ENCODE data around the gene SORCS2.

SORCS2 gene

GRCh38 chr4:7745301-7745885, 553.1 kb downstream of the SORCS2 start:
- Histone ChIP-seq H4K20me1 (ENCODE audit: insufficient read depth, low read length) (no peaks in the 10 kb centered on the region), H3K4me3 (ENCODE audit: low read depth in 1 of 2, low read length in 2 of 2) (no peak overlapping the region), H3K36me3 (ENCODE audit: insufficient read depth, low read length) (no peaks in the 10 kb centered on the region), H3K79me2 (ENCODE audit: insufficient read depth, low read length) (no peaks in the 10 kb centered on the region), H3K27ac (ENCODE audit: low read length) (no peak overlapping the region), H3K9ac (ENCODE audit: low read depth, low read length) (no peak overlapping the region), H3K4me2 (ENCODE audit: insufficient read depth, low read length) (no peak overlapping the region), H3K9me3 (ENCODE audit: insufficient read depth, low read length, severe bottlenecking) (no peaks in the 10 kb centered on the region), H3K27me3 (ENCODE audit: insufficient read depth, low read length, poor library complexity) (no peaks in the 10 kb centered on the region), H3K4me1 (ENCODE audit: insufficient read depth, low read length) (no peaks in the 10 kb centered on the region), H2AFZ (ENCODE audit: low read depth, low read length) (no peak overlapping the region)
- no peak for ATAC-seq (ENCODE audit: insufficient read depth, low read depth)
- no peak for DNase-seq
- TF ChIP-seq CTCF (IDR thresholded peaks at IDR 0.05; ENCODE audit: borderline replicate concordance, extremely low read depth, low read length, poor library complexity, severe bottlenecking): no peak
- no peak for TF ChIP-seq EZH2 (IDR thresholded peaks at IDR 0.05; ENCODE audit: borderline replicate concordance, low read depth, low read length, severe bottlenecking)

GRCh38 chr4:7746351-7747061, 554.2 kb downstream of the SORCS2 start:
- no peak overlapping the region for H3K9ac ChIP-seq (ENCODE audit: low read depth, low read length)
- H3K4me3 ChIP-seq (ENCODE audit: low read depth in 1 of 2, low read length in 2 of 2): no peak overlapping the region
- H4K20me1 ChIP-seq (ENCODE audit: insufficient read depth, low read length): no peaks in the 10 kb centered on the region
- H3K4me2 ChIP-seq (ENCODE audit: insufficient read depth, low read length): no peak overlapping the region
- no peaks in the 10 kb centered on the region for H3K79me2 ChIP-seq (ENCODE audit: insufficient read depth, low read length)
- no peaks in the 10 kb centered on the region for H3K27me3 ChIP-seq (ENCODE audit: insufficient read depth, low read length, poor library complexity)
- no peaks in the 10 kb centered on the region for H3K9me3 ChIP-seq (ENCODE audit: insufficient read depth, low read length, severe bottlenecking)
- ATAC-seq (ENCODE audit: insufficient read depth, low read depth): no peak
- no peaks in the 10 kb centered on the region for H3K36me3 ChIP-seq (ENCODE audit: insufficient read depth, low read length)
- DNase-seq: no peak
- H3K27ac ChIP-seq (ENCODE audit: low read length): no peak overlapping the region
- no peaks in the 10 kb centered on the region for H3K4me1 ChIP-seq (ENCODE audit: insufficient read depth, low read length)
- no peak overlapping the region for H2AFZ ChIP-seq (ENCODE audit: low read depth, low read length)
- TF ChIP-seq CTCF (IDR thresholded peaks at IDR 0.05; ENCODE audit: borderline replicate concordance, extremely low read depth, low read length, poor library complexity, severe bottlenecking) (no peak), EZH2 (IDR thresholded peaks at IDR 0.05; ENCODE audit: borderline replicate concordance, low read depth, low read length, severe bottlenecking) (no peak)

- no peak overlapping the region for H2AFZ ChIP-seq (ENCODE audit: low read depth, low read length)
- H3K27me3 ChIP-seq (ENCODE audit: insufficient read depth, low read length, poor library complexity): no peaks in the 10 kb centered on the region
- H3K79me2 ChIP-seq (ENCODE audit: insufficient read depth, low read length): no peaks in the 10 kb centered on the region
- H3K9me3 ChIP-seq (ENCODE audit: insufficient read depth, low read length, severe bottlenecking): no peaks in the 10 kb centered on the region
- H3K9ac ChIP-seq (ENCODE audit: low read depth, low read length): no peak overlapping the region
- no peaks in the 10 kb centered on the region for H3K4me1 ChIP-seq (ENCODE audit: insufficient read depth, low read length)
- TF ChIP-seq EZH2 (IDR thresholded peaks at IDR 0.05; ENCODE audit: borderline replicate concordance, low read depth, low read length, severe bottlenecking) (no peak), CTCF (IDR thresholded peaks at IDR 0.05; ENCODE audit: borderline replicate concordance, extremely low read depth, low read length, poor library complexity, severe bottlenecking) (no peak)
- H3K4me2 ChIP-seq (ENCODE audit: insufficient read depth, low read length): no peak overlapping the region
- ATAC-seq (ENCODE audit: insufficient read depth, low read depth) (no peak), DNase-seq (no peak)
- no peak overlapping the region for H3K4me3 ChIP-seq (ENCODE audit: low read depth in 1 of 2, low read length in 2 of 2)
- no peak overlapping the region for H3K27ac ChIP-seq (ENCODE audit: low read length)
- no peaks in the 10 kb centered on the region for H3K36me3 ChIP-seq (ENCODE audit: insufficient read depth, low read length)
- H4K20me1 ChIP-seq (ENCODE audit: insufficient read depth, low read length): no peaks in the 10 kb centered on the region
These were observed 554.7 kb downstream of the SORCS2 start for GRCh38 chr4:7747062-7747385.
